ENCODE data around the gene TNFRSF25. TPM values are rescaled to one million over a fixed set of nuclear protein-coding genes. Genes with fewer than 3 reads are reported as not detected.

Gene TNFRSF25
- total and polyA plus RNA-seq, 8 donors, result 5.6 to 34.8 (median 23.3) TPM

GRCh38 chr1:6499296-6499695 lies 33.3 kb upstream of the TNFRSF25 start:
- Histone ChIP-seq H3K4me1 (peaks cover 0 to 19% of the 10 kb centered on the region in 2 donors), H3K36me3 (no peaks in the 10 kb centered on the region), H3K27ac (no peak overlapping the region), H3K4me3 (no peak overlapping the region), H3K9me3 (no peaks in the 10 kb centered on the region), H3K27me3 (peaks cover 0 to 44% of the 10 kb centered on the region in 2 donors)
- DNase-seq (no peak), ATAC-seq (no peak)
- TF ChIP-seq CTCF (IDR thresholded peaks at IDR 0.05), result no peak
- intact Hi-C loops (cut with DNase I), result no loop called here

GRCh38 chr1:6498576-6499111 lies 32.7 kb upstream of the TNFRSF25 start:
- ATAC-seq (no peak), DNase-seq (peak in 1 of 4 donors; percentile 62)
- H3K4me1 ChIP-seq, result peaks cover 0 to 19% of the 10 kb centered on the region in 2 donors
- intact Hi-C loops (cut with DNase I), result no loop called here
- no peak overlapping the region for H3K4me3 ChIP-seq
- H3K36me3 ChIP-seq, result no peaks in the 10 kb centered on the region
- TF ChIP-seq CTCF (IDR thresholded peaks at IDR 0.05), result no peak
- H3K27me3 ChIP-seq, result peaks cover 0 to 44% of the 10 kb centered on the region in 2 donors
- no peak overlapping the region for H3K27ac ChIP-seq
- H3K9me3 ChIP-seq, result no peaks in the 10 kb centered on the region

- Histone ChIP-seq H3K36me3 (no peaks in the 10 kb centered on the region), H3K9me3 (no peaks in the 10 kb centered on the region), H3K27ac (no peak overlapping the region), H3K4me3 (peak overlapping the region; percentile 38 to 41), H3K4me1 (peaks cover 0 to 19% of the 10 kb centered on the region in 2 donors), H3K27me3 (peaks cover 0 to 44% of the 10 kb centered on the region in 2 donors)
- TF ChIP-seq CTCF (IDR thresholded peaks at IDR 0.05), result no peak
- DNase-seq, result no peak
- intact Hi-C loops (cut with DNase I), result no loop called here
- no peak for ATAC-seq
Measured at GRCh38 chr1:6497867-6498575, 32.0 kb upstream of the TNFRSF25 start.

GRCh38 chr1:6497215-6497866 lies 31.4 kb upstream of the TNFRSF25 start:
- DNase-seq, result peak in 2 of 4 donors; percentile 36 to 84

More at GRCh38 chr1:6497215-6497866, 31.4 kb upstream of the TNFRSF25 start:
- TF ChIP-seq CTCF (IDR thresholded peaks at IDR 0.05), result no peak
- H3K36me3 ChIP-seq, result no peaks in the 10 kb centered on the region
- peak overlapping the region; percentile 38 to 41 for H3K4me3 ChIP-seq
- peak; percentile 84 for ATAC-seq
- peaks cover 0 to 14% of the 10 kb centered on the region in 2 donors for H3K4me1 ChIP-seq
- H3K9me3 ChIP-seq, result no peaks in the 10 kb centered on the region
- intact Hi-C loops (cut with DNase I), result no loop called here
- no peak overlapping the region for H3K27ac ChIP-seq
- H3K27me3 ChIP-seq, result peaks cover 0 to 46% of the 10 kb centered on the region in 2 donors

Data from left lung (tissue), 10 donors.